Progenitor cell of endocrine pancreas (in vitro differentiated cells): ENCODE measurements around the gene ARMC12. TPM values are rescaled to one million over a fixed set of nuclear protein-coding genes. Genes with fewer than 3 reads are reported as not detected.
"Not testable (repeated sequence)": the region's sequence is repeated elsewhere in the genome, so short reads cannot be mapped to it uniquely, and the experiment has no call there.

ENCODE experiments used
- DNase-seq: peaks from one replicate; pipeline ENCODE4 v3.0.0; 2021; ENCODE audit warnings: low spot score; ENCODE audit not compliant: unreplicated experiment
- H3K27ac Mint-ChIP-seq: 2 replicates; pipeline ENCODE4 v1.8.0; 2021; ENCODE audit warnings: mild to moderate bottlenecking, moderate library complexity, mixed read lengths
- H3K27me3 Mint-ChIP-seq: 2 replicates; pipeline ENCODE4 v1.8.0; 2021; ENCODE audit warnings: mixed read lengths
- H3K36me3 Mint-ChIP-seq: 2 replicates; pipeline ENCODE4 v1.8.0; 2022; ENCODE audit warnings: mixed read lengths; ENCODE audit not compliant: insufficient read depth
- H3K4me1 Mint-ChIP-seq: 2 replicates; pipeline ENCODE4 v1.8.0; 2021; ENCODE audit warnings: low read depth, mixed read lengths
- H3K4me3 Mint-ChIP-seq: 2 replicates; pipeline ENCODE4 v1.8.0; 2021; ENCODE audit warnings: low read depth, mild to moderate bottlenecking, moderate library complexity, mixed read lengths
- H3K9me3 Mint-ChIP-seq: 2 replicates; pipeline ENCODE4 v1.8.0; 2021; ENCODE audit warnings: low read depth, mixed read lengths
- total RNA-seq: library from RNA; stranded (reverse); gene quantifications from 2 replicates; pipeline ENCODE4 v1.2.1, GENCODE V29; 2021
- TF ChIP-seq, protein P1 (sequence below): fragments of 200-600 bp; sonication (generic); IDR thresholded peaks from one replicate; pipeline ENCODE4 v1.5.0; 2021; ENCODE audit warnings: antibody characterized with exemption, mild to moderate bottlenecking; ENCODE audit not compliant: unreplicated experiment

The ARMC12 gene
- total RNA-seq, 1 donor from 2014 or later, result 0.98 TPM

GRCh38 chr6:35691027-35691824 is 45.6 kb upstream of the ARMC12 start:
- H3K27me3 Mint-ChIP-seq, result peaks cover 16% of the 10 kb centered on the region
- no peak overlapping the region for H3K4me3 Mint-ChIP-seq
- H3K9me3 Mint-ChIP-seq, result no peaks in the 10 kb centered on the region
- H3K27ac Mint-ChIP-seq, result peak overlapping the region; percentile 67
- H3K36me3 Mint-ChIP-seq, result no peaks in the 10 kb centered on the region
- DNase-seq, result no peak
- TF ChIP-seq, protein P1, sequence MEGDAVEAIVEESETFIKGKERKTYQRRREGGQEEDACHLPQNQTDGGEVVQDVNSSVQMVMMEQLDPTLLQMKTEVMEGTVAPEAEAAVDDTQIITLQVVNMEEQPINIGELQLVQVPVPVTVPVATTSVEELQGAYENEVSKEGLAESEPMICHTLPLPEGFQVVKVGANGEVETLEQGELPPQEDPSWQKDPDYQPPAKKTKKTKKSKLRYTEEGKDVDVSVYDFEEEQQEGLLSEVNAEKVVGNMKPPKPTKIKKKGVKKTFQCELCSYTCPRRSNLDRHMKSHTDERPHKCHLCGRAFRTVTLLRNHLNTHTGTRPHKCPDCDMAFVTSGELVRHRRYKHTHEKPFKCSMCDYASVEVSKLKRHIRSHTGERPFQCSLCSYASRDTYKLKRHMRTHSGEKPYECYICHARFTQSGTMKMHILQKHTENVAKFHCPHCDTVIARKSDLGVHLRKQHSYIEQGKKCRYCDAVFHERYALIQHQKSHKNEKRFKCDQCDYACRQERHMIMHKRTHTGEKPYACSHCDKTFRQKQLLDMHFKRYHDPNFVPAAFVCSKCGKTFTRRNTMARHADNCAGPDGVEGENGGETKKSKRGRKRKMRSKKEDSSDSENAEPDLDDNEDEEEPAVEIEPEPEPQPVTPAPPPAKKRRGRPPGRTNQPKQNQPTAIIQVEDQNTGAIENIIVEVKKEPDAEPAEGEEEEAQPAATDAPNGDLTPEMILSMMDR, result no peak
- peaks cover 4% of the 10 kb centered on the region for H3K4me1 Mint-ChIP-seq

- TF ChIP-seq, protein P1, result no peak
- no peaks in the 10 kb centered on the region for H3K36me3 Mint-ChIP-seq
- no peak overlapping the region for H3K27ac Mint-ChIP-seq
- H3K4me3 Mint-ChIP-seq, result no peak overlapping the region
- H3K9me3 Mint-ChIP-seq, result no peaks in the 10 kb centered on the region
- no peak for DNase-seq
- H3K4me1 Mint-ChIP-seq, result no peaks in the 10 kb centered on the region
- no peaks in the 10 kb centered on the region for H3K27me3 Mint-ChIP-seq
These were observed 42.4 kb upstream of the ARMC12 start for GRCh38 chr6:35694462-35694861.

DNA sequence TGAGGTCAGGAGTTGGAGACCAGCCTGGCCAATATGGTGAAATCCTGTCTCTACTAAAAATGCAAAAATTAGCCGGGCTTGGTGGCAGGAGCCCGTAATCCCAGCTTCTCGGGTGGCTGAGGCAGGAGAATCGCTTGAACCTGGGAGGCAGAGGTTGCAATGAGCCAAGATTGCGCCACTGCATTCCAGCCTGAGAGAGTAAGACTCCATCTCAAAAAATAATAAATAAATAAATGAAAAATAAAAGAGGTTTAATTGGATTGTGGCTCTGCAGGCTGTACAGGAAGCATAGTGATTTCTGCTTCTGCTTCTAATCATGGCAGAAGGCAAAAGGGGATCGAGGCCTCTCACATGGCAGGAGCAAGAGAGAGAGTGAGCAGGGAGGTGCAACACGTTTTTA is 38.4 kb upstream of the ARMC12 start:
- not testable (repeated sequence) for H3K36me3 Mint-ChIP-seq, H3K4me1 Mint-ChIP-seq, H3K27ac Mint-ChIP-seq, H3K9me3 Mint-ChIP-seq, H3K4me3 Mint-ChIP-seq, H3K27me3 Mint-ChIP-seq, DNase-seq

- Mint-ChIP-seq H3K27me3 (no peaks in the 10 kb centered on the region), H3K36me3 (no peaks in the 10 kb centered on the region), H3K9me3 (peaks cover 4% of the 10 kb centered on the region), H3K4me3 (no peak overlapping the region), H3K27ac (no peak overlapping the region), H3K4me1 (no peaks in the 10 kb centered on the region)
- DNase-seq, result no peak
- TF ChIP-seq, protein P1, result no peak
These were observed 38.0 kb upstream of the ARMC12 start for GRCh38 chr6:35698858-35699257.

DNA sequence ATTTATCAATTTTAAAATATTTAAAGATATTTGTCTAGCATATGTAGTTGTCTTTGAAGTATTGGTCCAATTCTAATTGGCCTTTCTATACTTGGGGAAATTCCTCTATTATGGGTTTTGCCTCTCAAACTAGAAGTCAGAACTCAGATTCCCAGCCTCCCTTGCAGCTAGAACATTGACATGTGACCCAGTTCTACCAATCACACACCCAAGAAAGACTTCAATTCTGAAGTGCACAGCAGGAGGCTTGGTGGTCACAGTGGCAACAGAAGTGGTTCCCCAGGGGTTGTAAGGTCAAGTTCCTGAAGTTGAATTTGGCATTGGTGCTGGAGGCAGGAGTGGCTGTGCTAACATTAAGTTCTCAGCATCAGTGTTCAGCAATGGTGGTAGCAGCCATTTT is 33.3 kb upstream of the ARMC12 start:
- peaks cover 8% of the 10 kb centered on the region for H3K9me3 Mint-ChIP-seq
- no peak for DNase-seq
- H3K27me3 Mint-ChIP-seq, result no peaks in the 10 kb centered on the region
- H3K4me1 Mint-ChIP-seq, result no peaks in the 10 kb centered on the region
- TF ChIP-seq, protein P1, result no peak
- no peak overlapping the region for H3K4me3 Mint-ChIP-seq
- H3K27ac Mint-ChIP-seq, result no peak overlapping the region
- H3K36me3 Mint-ChIP-seq, result no peaks in the 10 kb centered on the region

- peaks cover 10% of the 10 kb centered on the region for H3K9me3 Mint-ChIP-seq
- DNase-seq, result no peak
- H3K4me1 Mint-ChIP-seq, result no peaks in the 10 kb centered on the region
- H3K27ac Mint-ChIP-seq, result no peak overlapping the region
- H3K36me3 Mint-ChIP-seq, result no peaks in the 10 kb centered on the region
- TF ChIP-seq, protein P1, result no peak
- H3K27me3 Mint-ChIP-seq, result peaks cover 3% of the 10 kb centered on the region
- H3K4me3 Mint-ChIP-seq, result no peak overlapping the region
These were observed 30.4 kb upstream of the ARMC12 start for GRCh38 chr6:35706468-35706867.
